ENCODE measurements around the gene ADAMTS7.
"Not testable (repeated sequence)": the region's sequence is repeated elsewhere in the genome, so short reads cannot be mapped to it uniquely, and the experiment has no call there.

ADAMTS7 gene

DNA sequence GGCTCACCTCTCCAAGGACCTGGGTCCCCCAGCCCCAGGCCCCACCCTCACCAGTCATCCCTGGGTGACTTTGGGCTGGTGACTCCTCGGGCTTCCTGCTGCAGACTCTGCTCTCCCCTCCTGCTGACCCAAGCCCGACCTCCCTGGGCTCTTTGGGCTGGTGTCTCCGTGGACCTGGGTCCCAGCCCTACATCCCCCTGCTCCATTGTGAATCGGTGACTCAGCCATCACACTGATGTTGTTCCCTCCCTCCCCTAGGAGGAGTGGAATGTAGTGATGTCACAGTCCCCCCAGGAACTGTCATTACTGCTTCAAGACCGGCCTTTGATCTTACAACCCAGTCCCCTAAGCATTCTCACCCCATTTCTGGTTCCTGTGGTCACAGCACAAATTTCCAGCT is 83.7 kb downstream of the ADAMTS7 start:
- Histone ChIP-seq H3K36me3 (ENCODE audit: control insufficient read depth, insufficient read depth, low read length) (no peaks in the 10 kb centered on the region), H3K27me3 (replicated peaks; ENCODE audit: control insufficient read depth, insufficient read depth, low read length, poor library complexity, severe bottlenecking) (no peaks in the 10 kb centered on the region), H3K4me3 (ENCODE audit: insufficient read depth, low read depth, low read length, poor library complexity, severe bottlenecking) (no peak overlapping the region), H3K4me1 (ENCODE audit: control insufficient read depth, insufficient read depth, low read length, poor library complexity, severe bottlenecking) (no peaks in the 10 kb centered on the region), H3K9me3 (ENCODE audit: control insufficient read depth, low read length) (no peaks in the 10 kb centered on the region), H3K27ac (ENCODE audit: insufficient read depth, low read length, poor library complexity, severe bottlenecking) (no peak overlapping the region)
- no peak for DNase-seq

DNA sequence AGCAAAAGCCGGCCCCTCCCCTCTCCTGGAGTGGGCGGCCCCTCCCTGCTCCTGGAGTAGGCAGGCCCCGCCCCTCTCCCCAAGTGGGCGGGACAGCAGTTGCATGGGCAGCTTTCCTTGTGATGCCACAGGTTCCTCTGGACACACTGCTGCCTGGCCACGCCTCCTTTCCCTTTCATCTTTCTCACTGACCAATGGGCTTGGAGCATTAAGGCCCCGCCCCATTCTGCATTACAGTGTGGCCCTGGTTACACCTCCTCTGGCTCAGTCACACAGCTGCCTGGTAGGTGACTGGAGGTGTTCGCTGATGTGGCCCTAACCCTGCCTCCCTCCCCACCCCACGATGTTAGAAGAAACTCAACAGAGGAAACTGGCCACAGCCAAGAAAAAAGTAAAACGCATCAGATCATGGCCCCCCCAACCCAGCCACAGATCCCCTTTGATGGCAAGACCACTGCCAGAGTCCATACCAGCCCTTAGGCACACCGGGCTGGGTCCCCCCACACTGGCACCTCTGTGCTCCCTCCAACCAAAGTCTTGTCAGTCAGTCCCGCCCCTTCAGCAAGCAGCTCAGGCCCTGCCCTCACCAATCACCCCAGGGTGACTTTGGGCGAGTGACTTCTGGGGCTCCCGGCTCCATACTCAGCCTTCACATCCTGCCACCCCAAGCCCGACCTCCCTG is 84.3 kb downstream of the ADAMTS7 start:
- Histone ChIP-seq H3K27ac (ENCODE audit: insufficient read depth, low read length, poor library complexity, severe bottlenecking) (no peak overlapping the region), H3K4me3 (ENCODE audit: insufficient read depth, low read depth, low read length, poor library complexity, severe bottlenecking) (no peak overlapping the region), H3K4me1 (ENCODE audit: control insufficient read depth, insufficient read depth, low read length, poor library complexity, severe bottlenecking) (no peaks in the 10 kb centered on the region), H3K36me3 (ENCODE audit: control insufficient read depth, insufficient read depth, low read length) (no peaks in the 10 kb centered on the region), H3K9me3 (ENCODE audit: control insufficient read depth, low read length) (no peaks in the 10 kb centered on the region), H3K27me3 (replicated peaks; ENCODE audit: control insufficient read depth, insufficient read depth, low read length, poor library complexity, severe bottlenecking) (no peaks in the 10 kb centered on the region)
- no peak for DNase-seq

- H3K36me3 ChIP-seq (ENCODE audit: control insufficient read depth, insufficient read depth, low read length); H3K9me3 ChIP-seq (ENCODE audit: control insufficient read depth, low read length); H3K27ac ChIP-seq (ENCODE audit: insufficient read depth, low read length, poor library complexity, severe bottlenecking); H3K27me3 ChIP-seq (replicated peaks; ENCODE audit: control insufficient read depth, insufficient read depth, low read length, poor library complexity, severe bottlenecking); H3K4me1 ChIP-seq (ENCODE audit: control insufficient read depth, insufficient read depth, low read length, poor library complexity, severe bottlenecking); DNase-seq; H3K4me3 ChIP-seq (ENCODE audit: insufficient read depth, low read depth, low read length, poor library complexity, severe bottlenecking): not testable (repeated sequence)
Measured at GRCh38 chr15:78719819-78720450, 91.3 kb downstream of the ADAMTS7 start.

- Histone ChIP-seq H3K4me1 (ENCODE audit: control insufficient read depth, insufficient read depth, low read length, poor library complexity, severe bottlenecking) (no peaks in the 10 kb centered on the region), H3K9me3 (ENCODE audit: control insufficient read depth, low read length) (no peaks in the 10 kb centered on the region), H3K27ac (ENCODE audit: insufficient read depth, low read length, poor library complexity, severe bottlenecking) (no peak overlapping the region), H3K27me3 (replicated peaks; ENCODE audit: control insufficient read depth, insufficient read depth, low read length, poor library complexity, severe bottlenecking) (peaks cover 4% of the 10 kb centered on the region), H3K4me3 (ENCODE audit: insufficient read depth, low read depth, low read length, poor library complexity, severe bottlenecking) (no peak overlapping the region), H3K36me3 (ENCODE audit: control insufficient read depth, insufficient read depth, low read length) (no peaks in the 10 kb centered on the region)
- no peak for DNase-seq
Measured at GRCh38 chr15:78718837-78719236, 92.4 kb downstream of the ADAMTS7 start.

DNA sequence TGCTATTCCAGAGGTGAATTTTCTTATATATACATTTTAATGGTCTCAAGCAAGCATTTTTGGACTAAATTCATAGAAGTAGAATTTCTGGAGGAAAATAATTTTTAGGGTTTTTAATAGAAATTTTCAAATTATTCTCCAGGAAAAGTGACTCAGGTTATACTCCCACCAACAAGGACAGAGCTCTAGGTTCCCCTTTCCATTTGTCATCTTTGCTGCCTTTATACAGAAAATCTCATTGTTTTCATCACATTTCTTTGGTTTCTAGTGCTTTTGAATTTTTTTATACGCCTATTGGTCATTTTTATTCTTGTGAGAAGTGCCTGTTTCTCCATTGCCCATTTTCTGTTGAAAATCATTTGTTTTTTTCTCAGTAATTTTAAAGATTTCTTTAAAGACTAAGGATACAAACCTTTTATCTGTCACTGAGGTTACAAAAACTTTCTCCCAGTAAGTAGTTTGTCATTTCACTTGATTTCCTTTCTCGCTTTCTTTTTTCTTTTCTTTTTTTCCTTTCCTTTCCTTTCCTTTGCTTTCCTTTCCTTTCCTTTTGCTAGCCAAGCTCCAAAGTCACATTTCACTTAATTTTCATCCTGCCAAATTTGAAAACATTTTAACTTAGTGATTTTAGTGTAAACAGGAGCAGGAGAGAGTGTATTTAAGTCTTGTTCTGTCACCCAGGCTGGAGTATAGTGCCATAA is 93.2 kb downstream of the ADAMTS7 start:
- Histone ChIP-seq H3K36me3 (ENCODE audit: control insufficient read depth, insufficient read depth, low read length) (no peaks in the 10 kb centered on the region), H3K27ac (ENCODE audit: insufficient read depth, low read length, poor library complexity, severe bottlenecking) (no peak overlapping the region), H3K27me3 (replicated peaks; ENCODE audit: control insufficient read depth, insufficient read depth, low read length, poor library complexity, severe bottlenecking) (peaks cover 4% of the 10 kb centered on the region), H3K9me3 (ENCODE audit: control insufficient read depth, low read length) (no peaks in the 10 kb centered on the region), H3K4me1 (ENCODE audit: control insufficient read depth, insufficient read depth, low read length, poor library complexity, severe bottlenecking) (no peaks in the 10 kb centered on the region), H3K4me3 (ENCODE audit: insufficient read depth, low read depth, low read length, poor library complexity, severe bottlenecking) (no peak overlapping the region)
- DNase-seq: no peak

DNA sequence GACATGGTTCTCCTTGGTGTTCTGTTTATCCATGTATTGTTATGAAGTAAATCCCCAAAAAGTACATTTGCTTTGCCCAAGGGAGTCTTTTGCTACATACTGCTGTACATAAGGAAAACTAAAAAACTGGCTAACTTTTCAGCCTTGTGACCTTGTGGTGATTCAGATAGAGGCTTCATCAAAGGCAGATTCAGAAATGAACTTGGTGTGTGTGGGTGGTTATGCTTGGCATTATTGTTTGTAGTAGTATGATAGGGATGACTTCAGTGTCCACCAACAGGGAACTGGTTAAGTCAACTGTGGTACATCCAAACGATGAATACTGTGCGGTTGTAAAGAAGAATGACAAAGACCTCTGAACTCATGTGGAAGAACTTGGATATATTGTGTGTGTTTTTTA is 94.6 kb downstream of the ADAMTS7 start:
- Histone ChIP-seq H3K27me3 (replicated peaks; ENCODE audit: control insufficient read depth, insufficient read depth, low read length, poor library complexity, severe bottlenecking) (peaks cover 4% of the 10 kb centered on the region), H3K36me3 (ENCODE audit: control insufficient read depth, insufficient read depth, low read length) (no peaks in the 10 kb centered on the region), H3K4me1 (ENCODE audit: control insufficient read depth, insufficient read depth, low read length, poor library complexity, severe bottlenecking) (no peaks in the 10 kb centered on the region), H3K9me3 (ENCODE audit: control insufficient read depth, low read length) (no peaks in the 10 kb centered on the region), H3K27ac (ENCODE audit: insufficient read depth, low read length, poor library complexity, severe bottlenecking) (no peak overlapping the region), H3K4me3 (ENCODE audit: insufficient read depth, low read depth, low read length, poor library complexity, severe bottlenecking) (no peak overlapping the region)
- DNase-seq: no peak

GRCh38 chr15:78715930-78716329 is 95.3 kb downstream of the ADAMTS7 start:
- Histone ChIP-seq H3K36me3 (ENCODE audit: control insufficient read depth, insufficient read depth, low read length) (no peaks in the 10 kb centered on the region), H3K4me3 (ENCODE audit: insufficient read depth, low read depth, low read length, poor library complexity, severe bottlenecking) (no peak overlapping the region), H3K9me3 (ENCODE audit: control insufficient read depth, low read length) (no peaks in the 10 kb centered on the region), H3K27ac (ENCODE audit: insufficient read depth, low read length, poor library complexity, severe bottlenecking) (no peak overlapping the region), H3K4me1 (ENCODE audit: control insufficient read depth, insufficient read depth, low read length, poor library complexity, severe bottlenecking) (no peaks in the 10 kb centered on the region), H3K27me3 (replicated peaks; ENCODE audit: control insufficient read depth, insufficient read depth, low read length, poor library complexity, severe bottlenecking) (peaks cover 4% of the 10 kb centered on the region)
- DNase-seq: no peak

- Histone ChIP-seq H3K36me3 (ENCODE audit: control insufficient read depth, insufficient read depth, low read length) (no peaks in the 10 kb centered on the region), H3K4me3 (ENCODE audit: insufficient read depth, low read depth, low read length, poor library complexity, severe bottlenecking) (no peak overlapping the region), H3K27me3 (replicated peaks; ENCODE audit: control insufficient read depth, insufficient read depth, low read length, poor library complexity, severe bottlenecking) (peaks cover 4% of the 10 kb centered on the region), H3K4me1 (ENCODE audit: control insufficient read depth, insufficient read depth, low read length, poor library complexity, severe bottlenecking) (no peaks in the 10 kb centered on the region), H3K27ac (ENCODE audit: insufficient read depth, low read length, poor library complexity, severe bottlenecking) (no peak overlapping the region), H3K9me3 (ENCODE audit: control insufficient read depth, low read length) (no peaks in the 10 kb centered on the region)
- DNase-seq: no peak
Measured at GRCh38 chr15:78715434-78715833, 95.8 kb downstream of the ADAMTS7 start.

DNA sequence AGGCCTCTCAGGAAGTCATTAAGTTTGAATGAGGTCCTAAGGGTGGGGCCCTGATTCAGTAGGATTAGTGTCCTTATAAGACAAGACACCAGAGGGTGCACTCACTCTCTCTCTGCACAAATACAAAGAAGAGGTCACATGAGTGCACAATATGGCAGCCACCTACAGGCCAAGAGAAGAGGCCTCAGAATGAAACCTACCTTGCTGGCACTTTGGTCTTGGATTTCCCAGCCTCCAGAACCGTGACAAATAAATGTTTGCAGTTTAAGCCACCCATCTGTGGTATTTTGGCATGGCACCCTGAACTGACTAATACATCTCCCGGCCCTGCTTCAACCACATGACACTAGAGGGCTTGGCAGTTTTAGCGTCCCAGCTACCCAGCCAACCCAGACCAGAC is 96.4 kb downstream of the ADAMTS7 start:
- H3K4me3 ChIP-seq (ENCODE audit: insufficient read depth, low read depth, low read length, poor library complexity, severe bottlenecking): no peak overlapping the region
- no peaks in the 10 kb centered on the region for H3K4me1 ChIP-seq (ENCODE audit: control insufficient read depth, insufficient read depth, low read length, poor library complexity, severe bottlenecking)
- DNase-seq: no peak
- H3K27me3 ChIP-seq (replicated peaks; ENCODE audit: control insufficient read depth, insufficient read depth, low read length, poor library complexity, severe bottlenecking): peaks cover 4% of the 10 kb centered on the region
- H3K9me3 ChIP-seq (ENCODE audit: control insufficient read depth, low read length): no peaks in the 10 kb centered on the region
- no peak overlapping the region for H3K27ac ChIP-seq (ENCODE audit: insufficient read depth, low read length, poor library complexity, severe bottlenecking)
- H3K36me3 ChIP-seq (ENCODE audit: control insufficient read depth, insufficient read depth, low read length): no peaks in the 10 kb centered on the region

DNA sequence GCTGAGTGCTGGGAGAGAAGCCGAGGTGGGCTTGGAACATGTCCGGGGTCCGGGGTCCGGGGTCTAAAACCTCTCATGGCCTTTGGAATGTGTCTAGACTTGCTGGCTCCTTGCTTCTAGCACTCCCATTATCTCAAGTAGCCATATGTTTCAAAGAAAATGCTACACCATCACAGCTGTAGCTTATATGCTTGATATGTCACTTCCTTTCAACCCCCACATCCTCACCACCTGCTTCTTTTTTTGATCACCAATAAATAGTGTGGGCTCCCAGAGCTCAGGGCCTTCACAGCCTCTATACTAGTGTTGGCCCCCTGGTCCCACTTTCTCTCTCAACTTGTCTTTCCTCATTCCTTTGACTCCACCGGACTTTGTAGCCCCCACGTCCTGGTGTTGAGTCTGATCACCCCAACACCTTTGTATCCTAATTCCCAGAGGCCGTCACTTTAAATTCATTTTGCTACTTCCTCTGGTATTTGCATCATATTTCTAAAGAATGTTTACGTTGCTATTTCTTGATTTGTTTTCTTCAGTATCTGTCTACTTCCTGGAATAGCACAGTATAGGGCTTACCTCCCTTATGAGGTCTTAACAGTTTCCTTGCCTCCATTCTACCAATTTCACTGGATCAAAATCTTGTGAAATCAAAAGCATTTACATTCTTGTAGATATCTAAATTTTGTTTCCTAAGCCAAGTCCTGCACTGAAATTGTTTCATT is 98.3 kb downstream of the ADAMTS7 start:
- no peak for DNase-seq
- Histone ChIP-seq H3K36me3 (ENCODE audit: control insufficient read depth, insufficient read depth, low read length) (no peaks in the 10 kb centered on the region), H3K9me3 (ENCODE audit: control insufficient read depth, low read length) (no peaks in the 10 kb centered on the region), H3K4me1 (ENCODE audit: control insufficient read depth, insufficient read depth, low read length, poor library complexity, severe bottlenecking) (peaks cover 4% of the 10 kb centered on the region), H3K27ac (ENCODE audit: insufficient read depth, low read length, poor library complexity, severe bottlenecking) (no peak overlapping the region), H3K4me3 (ENCODE audit: insufficient read depth, low read depth, low read length, poor library complexity, severe bottlenecking) (no peak overlapping the region), H3K27me3 (replicated peaks; ENCODE audit: control insufficient read depth, insufficient read depth, low read length, poor library complexity, severe bottlenecking) (no peaks in the 10 kb centered on the region)
